Liver (tissue), 9 donors: Measurements from ENCODE around the gene GABARAPL2. TPM values are rescaled to one million over a fixed set of nuclear protein-coding genes. Genes with fewer than 3 reads are reported as not detected.

Source experiments
- DNase-seq: peaks from one replicate; pipeline ENCODE4 v3.0.0-alpha.2; 2017; ENCODE audit warnings: low spot score
- H3K27ac ChIP-seq, 2 donors: one replicate each; pipeline ENCODE4 v1.7.0; 2013; ENCODE audit warnings: inconsistent platforms in 2 of 2, low read length in 2 of 2, control low read depth in 1 of 2, low read depth in 1 of 2, mild to moderate bottlenecking in 1 of 2
- H3K27me3 ChIP-seq, 4 donors: one replicate each; pipeline versions ENCODE4 v1.6.1 to v1.7.0; 2013; ENCODE audit warnings: low read length in 3 of 4, inconsistent platforms in 1 of 4, mild to moderate bottlenecking in 1 of 4, moderate library complexity in 1 of 4; ENCODE audit not compliant: control insufficient read depth in 4 of 4, insufficient read depth in 4 of 4
- H3K36me3 ChIP-seq, 4 donors: one replicate each; pipeline versions ENCODE4 v1.6.1 to v1.7.0; 2013; ENCODE audit warnings: low read length in 3 of 4, mild to moderate bottlenecking in 3 of 4, low read depth in 1 of 4, moderate library complexity in 1 of 4; ENCODE audit not compliant: control insufficient read depth in 4 of 4, insufficient read depth in 3 of 4
- H3K4me1 ChIP-seq, 4 donors: one replicate each; pipeline versions ENCODE4 v1.6.1 to v1.7.0; 2013; ENCODE audit warnings: low read length in 3 of 4, mild to moderate bottlenecking in 3 of 4, moderate library complexity in 1 of 4; ENCODE audit not compliant: control insufficient read depth in 4 of 4, insufficient read depth in 4 of 4
- H3K4me3 ChIP-seq, 3 donors: one replicate each; pipeline versions ENCODE4 v1.6.1 to v1.7.0; 2013; ENCODE audit warnings: low read length in 3 of 3, control low read depth in 1 of 3, low read depth in 1 of 3, mild to moderate bottlenecking in 1 of 3
- H3K9ac ChIP-seq, 2 donors: one replicate each; pipeline ENCODE4 v1.7.0; 2013; ENCODE audit warnings: low read length in 2 of 2, mild to moderate bottlenecking in 2 of 2, moderate library complexity in 2 of 2, control low read depth in 1 of 2, low read depth in 1 of 2
- H3K9me3 ChIP-seq, 4 donors: one replicate each; pipeline versions ENCODE4 v1.6.1 to v1.7.0; 2013; ENCODE audit warnings: low read length in 3 of 4; ENCODE audit not compliant: control insufficient read depth in 4 of 4
- ATF3 ChIP-seq: IDR thresholded peaks from 2 replicates; pipeline ENCODE4 v1.6.1; 2016; ENCODE audit warnings: antibody characterized with exemption
- CTCF ChIP-seq: fragments of 150-350 bp; IDR thresholded peaks from 2 replicates; pipeline ENCODE4 v1.5.1; 2017; ENCODE audit warnings: improper control_type of control experiment, low read depth, low read length; ENCODE audit not compliant: missing input control
- EGR1 ChIP-seq, 2 donors: IDR thresholded peaks; 2 replicates each; pipeline ENCODE4 v1.6.1; 2016 to 2018; ENCODE audit warnings: antibody characterized with exemption in 2 of 2, low read depth in 2 of 2
- FOXA1 ChIP-seq: IDR thresholded peaks from 2 replicates; pipeline ENCODE4 v1.6.1; 2016; ENCODE audit warnings: antibody characterized with exemption
- FOXA2 ChIP-seq: IDR thresholded peaks from 2 replicates; pipeline ENCODE4 v1.6.1; 2016; ENCODE audit warnings: antibody characterized with exemption
- GABPA ChIP-seq, 2 donors: IDR thresholded peaks in 1 of 2; conservative IDR thresholded peaks in 1 of 2; 2 replicates each; pipeline ENCODE4 v1.6.1; 2016; ENCODE audit warnings: antibody characterized with exemption in 2 of 2, mild to moderate bottlenecking in 1 of 2, moderate library complexity in 1 of 2
- HNF4A ChIP-seq, 2 donors: conservative IDR thresholded peaks; 2 replicates each; pipeline ENCODE4 v1.6.1; 2016; ENCODE audit warnings: antibody characterized with exemption in 2 of 2, mild to moderate bottlenecking in 2 of 2
- HNF4G ChIP-seq: IDR thresholded peaks from 2 replicates; pipeline ENCODE4 v1.6.1; 2016; ENCODE audit warnings: antibody characterized with exemption
- JUND ChIP-seq, 2 donors: IDR thresholded peaks; 2 replicates each; pipeline ENCODE4 v1.6.1; 2016; ENCODE audit warnings: antibody characterized with exemption in 2 of 2
- MAX ChIP-seq: IDR thresholded peaks from 2 replicates; pipeline ENCODE4 v1.6.1; 2016; ENCODE audit warnings: antibody characterized with exemption
- RAD21 ChIP-seq, 2 donors: IDR thresholded peaks; 2 replicates each; pipeline ENCODE4 v1.6.1; 2016; ENCODE audit warnings: antibody characterized with exemption in 2 of 2, mild to moderate bottlenecking in 2 of 2
- REST ChIP-seq: IDR thresholded peaks from 2 replicates; pipeline ENCODE4 v1.6.1; 2016; ENCODE audit warnings: antibody characterized with exemption, mild to moderate bottlenecking
- RXRA ChIP-seq, 2 donors: IDR thresholded peaks; 2 replicates each; pipeline ENCODE4 v1.6.1; 2017 to 2018; ENCODE audit warnings: antibody characterized with exemption in 2 of 2, mild to moderate bottlenecking in 1 of 2
- SP1 ChIP-seq: IDR thresholded peaks from 2 replicates; pipeline ENCODE4 v1.6.1; 2018; ENCODE audit warnings: antibody characterized with exemption, mild to moderate bottlenecking
- TAF1 ChIP-seq: conservative IDR thresholded peaks from 2 replicates; pipeline ENCODE4 v1.6.1; 2016; ENCODE audit warnings: antibody characterized with exemption, mild to moderate bottlenecking
- YY1 ChIP-seq: IDR thresholded peaks from 2 replicates; pipeline ENCODE4 v1.6.1; 2016; ENCODE audit warnings: antibody characterized with exemption, mild to moderate bottlenecking
- WGBS: extraction: QIAGEN DNeasy Blood & Tissue Kit; methylation state at CpG from one replicate; pipeline ENCODE4 v1.1.7; 2013; 5-methylcytosine and 5-hydroxymethylcytosine counted together
- polyA plus RNA-seq, 2 donors: library from polyadenylated mRNA; stranded (reverse) in 1 of 2; unstranded in 1 of 2; fragments of 200-250 nt in 1 of 2; fragments of >200 nt in 1 of 2; fragmentation: Nextera tagmentation in 1 of 2; extraction: Ambion mirVana in 1 of 2; gene quantifications; one replicate each; pipeline versions ENCODE4 v1.2.1 to v1.2.3, GENCODE V29; 2013 to 2015
- total RNA-seq, 2 donors: library from RNA; depleted of rRNA; stranded (reverse); fragments of >200 nt; gene quantifications; one replicate each; pipeline ENCODE4 v1.2.3, GENCODE V29; 2014
- donor health status: healthy.
- donor health status: healthy.
- donor health status: healthy.
- donor health status: healthy.
- donor health status: healthy.

The GABARAPL2 gene
- total and polyA plus RNA-seq, 4 donors, result 26.5 to 123 (median 61.5) TPM

GRCh38 chr16:75567911-75568310, 1.7 kb downstream of the GABARAPL2 start (continued):
- no peak for TF ChIP-seq CTCF
- no peak for TF ChIP-seq SP1
- TF ChIP-seq TAF1, result no peak
- TF ChIP-seq MAX, result no peak
- no peak for TF ChIP-seq HNF4G
- no peak for TF ChIP-seq GABPA (IDR thresholded peaks at IDR 0.05 in 1 of 2, conservative IDR thresholded peaks at IDR 0.05 in 1 of 2)
- TF ChIP-seq YY1, result no peak
- no peak for TF ChIP-seq FOXA2

- Histone ChIP-seq H3K4me1 (peaks cover 0 to 25% (median 18%) of the 10 kb centered on the region in 4 donors), H3K4me3 (no peak overlapping the region), H3K27ac (no peak overlapping the region), H3K36me3 (peaks cover 12 to 47% (median 46%) of the 10 kb centered on the region in 4 donors), H3K9ac (no peak overlapping the region), H3K9me3 (no peaks in the 10 kb centered on the region), H3K27me3 (no peaks in the 10 kb centered on the region)
- TF ChIP-seq GABPA (IDR thresholded peaks at IDR 0.05 in 1 of 2, conservative IDR thresholded peaks at IDR 0.05 in 1 of 2), result no peak
- no peak for TF ChIP-seq REST
- TF ChIP-seq CTCF, result no peak
- TF ChIP-seq EGR1 (IDR thresholded peaks at IDR 0.05; ENCODE audit: low read depth in 2 of 2), result no peak
- TF ChIP-seq HNF4A (conservative IDR thresholded peaks at IDR 0.05), result no peak
- TF ChIP-seq JUND (IDR thresholded peaks at IDR 0.05), result no peak
- no peak for TF ChIP-seq HNF4G
- TF ChIP-seq FOXA2, result no peak
- no peak for TF ChIP-seq ATF3
- no peak for TF ChIP-seq YY1
- no peak for TF ChIP-seq SP1
- no peak for TF ChIP-seq MAX
- TF ChIP-seq RAD21 (IDR thresholded peaks at IDR 0.05), result no peak
- no peak for TF ChIP-seq FOXA1
- TF ChIP-seq RXRA (IDR thresholded peaks at IDR 0.05), result no peak
- WGBS, result 82% methylated on average over 5 of the region's 5 CpGs
- DNase-seq, result no peak
Observed at GRCh38 chr16:75570396-75571065, 4.4 kb downstream of the GABARAPL2 start.
